ENCODE results near the gene TNNT2.

The TNNT2 gene

GRCh38 chr1:201329286-201329685 lies 48.2 kb downstream of the TNNT2 start:
- Histone ChIP-seq H2AFZ (no peak overlapping the region), H3K4me1 (no peaks in the 10 kb centered on the region), H3K9me3 (ENCODE audit: control insufficient read depth, low read length) (no peaks in the 10 kb centered on the region), H3K79me2 (no peaks in the 10 kb centered on the region), H3K27me3 (ENCODE audit: control insufficient read depth, insufficient read depth, low read length) (no peaks in the 10 kb centered on the region), H3K4me2 (ENCODE audit: low read length) (no peak overlapping the region), H3K36me3 (ENCODE audit: control insufficient read depth, insufficient read depth, low read length) (no peaks in the 10 kb centered on the region), H3K9ac (no peak overlapping the region), H3K4me3 (ENCODE audit: low read depth, low read length) (no peak overlapping the region), H3K27ac (no peak overlapping the region)
- TF ChIP-seq CTCF (IDR thresholded peaks at IDR 0.05): no peak

- H3K4me3 ChIP-seq (ENCODE audit: low read depth, low read length): no peak overlapping the region
- no peak overlapping the region for H3K27ac ChIP-seq
- H3K4me2 ChIP-seq (ENCODE audit: low read length): no peak overlapping the region
- no peak overlapping the region for H3K9ac ChIP-seq
- H3K9me3 ChIP-seq (ENCODE audit: control insufficient read depth, low read length): no peaks in the 10 kb centered on the region
- H2AFZ ChIP-seq: no peak overlapping the region
- H3K4me1 ChIP-seq: no peaks in the 10 kb centered on the region
- H3K27me3 ChIP-seq (ENCODE audit: control insufficient read depth, insufficient read depth, low read length): no peaks in the 10 kb centered on the region
- H3K36me3 ChIP-seq (ENCODE audit: control insufficient read depth, insufficient read depth, low read length): no peaks in the 10 kb centered on the region
- no peak for TF ChIP-seq CTCF (IDR thresholded peaks at IDR 0.05)
- H3K79me2 ChIP-seq: no peaks in the 10 kb centered on the region
Measured at GRCh38 chr1:201328576-201328975, 48.9 kb downstream of the TNNT2 start.

GRCh38 chr1:201327687-201328240 lies 49.7 kb downstream of the TNNT2 start:
- Histone ChIP-seq H3K27ac (no peak overlapping the region), H2AFZ (no peak overlapping the region), H3K9ac (no peak overlapping the region), H3K4me1 (no peaks in the 10 kb centered on the region), H3K4me3 (ENCODE audit: low read depth, low read length) (no peak overlapping the region), H3K36me3 (ENCODE audit: control insufficient read depth, insufficient read depth, low read length) (no peaks in the 10 kb centered on the region), H3K9me3 (ENCODE audit: control insufficient read depth, low read length) (no peaks in the 10 kb centered on the region), H3K27me3 (ENCODE audit: control insufficient read depth, insufficient read depth, low read length) (no peaks in the 10 kb centered on the region), H3K79me2 (no peaks in the 10 kb centered on the region), H3K4me2 (ENCODE audit: low read length) (no peak overlapping the region)
- no peak for TF ChIP-seq CTCF (IDR thresholded peaks at IDR 0.05)

DNA sequence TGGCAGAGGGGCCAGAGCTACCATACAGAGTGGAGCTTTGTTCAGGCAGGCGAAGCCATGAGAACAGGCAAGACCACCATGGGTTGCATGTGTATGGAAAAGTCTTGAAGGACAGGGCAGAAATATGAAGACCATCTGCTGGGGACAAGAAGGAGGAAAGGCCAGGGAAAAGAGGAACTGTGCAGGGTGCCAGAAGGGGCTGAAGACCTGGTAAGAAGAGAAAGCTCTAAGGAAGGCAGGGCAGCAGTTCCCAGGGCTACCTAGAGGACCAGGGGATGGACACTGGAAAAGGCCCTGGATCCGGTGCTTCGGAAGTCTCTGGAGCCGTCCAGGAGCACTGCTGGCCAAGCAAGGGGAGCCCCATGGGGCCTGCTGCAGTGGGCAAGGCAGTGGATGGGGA lies 50.8 kb downstream of the TNNT2 start:
- Histone ChIP-seq H3K27ac (no peak overlapping the region), H2AFZ (no peak overlapping the region), H3K9ac (no peak overlapping the region), H3K4me3 (ENCODE audit: low read depth, low read length) (no peak overlapping the region), H3K9me3 (ENCODE audit: control insufficient read depth, low read length) (no peaks in the 10 kb centered on the region), H3K4me2 (ENCODE audit: low read length) (no peak overlapping the region), H3K79me2 (no peaks in the 10 kb centered on the region), H3K27me3 (ENCODE audit: control insufficient read depth, insufficient read depth, low read length) (no peaks in the 10 kb centered on the region), H3K4me1 (no peaks in the 10 kb centered on the region), H3K36me3 (ENCODE audit: control insufficient read depth, insufficient read depth, low read length) (no peaks in the 10 kb centered on the region)
- TF ChIP-seq CTCF (IDR thresholded peaks at IDR 0.05): no peak

DNA sequence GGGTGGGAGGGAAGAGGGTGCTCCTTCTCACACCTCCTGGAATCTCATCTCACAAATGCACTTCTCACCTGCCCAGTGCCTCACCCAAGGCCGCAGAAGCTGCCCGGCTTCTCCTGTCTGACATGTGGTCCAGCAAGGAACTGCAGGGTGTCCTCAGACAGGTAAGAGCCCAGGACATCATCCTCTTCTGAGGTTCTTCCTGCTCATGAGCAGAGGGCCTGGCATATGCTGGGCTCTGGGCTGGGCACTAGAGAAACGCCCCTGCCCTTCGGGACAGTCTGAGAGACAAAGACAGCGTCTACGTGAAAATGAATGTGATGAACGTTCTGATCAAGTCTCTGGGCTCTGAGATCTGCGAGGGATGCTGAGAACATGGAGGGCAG lies 51.8 kb downstream of the TNNT2 start:
- no peak overlapping the region for H3K4me2 ChIP-seq (ENCODE audit: low read length)
- no peaks in the 10 kb centered on the region for H3K36me3 ChIP-seq (ENCODE audit: control insufficient read depth, insufficient read depth, low read length)
- H3K27ac ChIP-seq: no peak overlapping the region
- no peaks in the 10 kb centered on the region for H3K9me3 ChIP-seq (ENCODE audit: control insufficient read depth, low read length)
- H3K4me3 ChIP-seq (ENCODE audit: low read depth, low read length): no peak overlapping the region
- H3K9ac ChIP-seq: no peak overlapping the region
- no peak overlapping the region for H2AFZ ChIP-seq
- no peaks in the 10 kb centered on the region for H3K79me2 ChIP-seq
- H3K27me3 ChIP-seq (ENCODE audit: control insufficient read depth, insufficient read depth, low read length): no peaks in the 10 kb centered on the region
- H3K4me1 ChIP-seq: no peaks in the 10 kb centered on the region
- no peak for TF ChIP-seq CTCF (IDR thresholded peaks at IDR 0.05)

Measured in parathyroid adenoma (tissue), 2 donors.